Measurements from ENCODE around the gene CREB5.

GRCh38 chr7:28815928-28816373 lies 403.6 kb downstream of the CREB5 start:
- TF ChIP-seq CTCF (conservative IDR thresholded peaks at IDR 0.05; ENCODE audit: low read length) (no peak), EZH2phosphoT487 (IDR thresholded peaks at IDR 0.05; ENCODE audit: borderline replicate concordance) (no peak)

All from Loucy (cell line).